Nephron progenitor cell (in vitro differentiated cells): ENCODE data around the gene BRAF.

Source experiments
- DNase-seq: peaks from one replicate; pipeline ENCODE4 v3.0.0; 2021
- H3K27ac Mint-ChIP-seq: 2 replicates; pipeline ENCODE4 v1.8.0; 2021; ENCODE audit warnings: mild to moderate bottlenecking, moderate library complexity, mixed read lengths
- H3K27me3 Mint-ChIP-seq: 2 replicates; pipeline ENCODE4 v1.8.0; 2021; ENCODE audit warnings: mild to moderate bottlenecking, low read depth, mixed read lengths; ENCODE audit not compliant: poor library complexity
- H3K36me3 Mint-ChIP-seq: 2 replicates; pipeline ENCODE4 v1.8.0; 2021; ENCODE audit warnings: low read depth, mixed read lengths
- H3K4me1 Mint-ChIP-seq: 2 replicates; pipeline ENCODE4 v1.8.0; 2021; ENCODE audit warnings: mixed read lengths
- H3K4me3 Mint-ChIP-seq: 2 replicates; pipeline ENCODE4 v1.8.0; 2021; ENCODE audit warnings: mild to moderate bottlenecking, moderate library complexity, mixed read lengths
- H3K9me3 Mint-ChIP-seq: 2 replicates; pipeline ENCODE4 v1.8.0; 2021; ENCODE audit warnings: mild to moderate bottlenecking, moderate library complexity, mixed read lengths
- CTCF ChIP-seq: fragments of 200-600 bp; sonication (generic); IDR thresholded peaks from 2 replicates; pipeline ENCODE4 v1.5.0; 2021; ENCODE audit warnings: antibody characterized with exemption

The BRAF gene

GRCh38 chr7:140698477-140698876 lies 226.3 kb downstream of the BRAF start:
- H3K4me3 Mint-ChIP-seq = peak overlapping the region; percentile 98
- no peak for TF ChIP-seq CTCF
- H3K9me3 Mint-ChIP-seq = no peaks in the 10 kb centered on the region
- H3K36me3 Mint-ChIP-seq = peaks cover 38% of the 10 kb centered on the region
- H3K4me1 Mint-ChIP-seq = peaks cover 39% of the 10 kb centered on the region
- no peak for DNase-seq
- peaks cover 6% of the 10 kb centered on the region for H3K27me3 Mint-ChIP-seq
- H3K27ac Mint-ChIP-seq = no peak overlapping the region

GRCh38 chr7:140697447-140698143 lies 227.1 kb downstream of the BRAF start:
- no peaks in the 10 kb centered on the region for H3K9me3 Mint-ChIP-seq
- peak overlapping the region; percentile 98 for H3K4me3 Mint-ChIP-seq
- H3K27me3 Mint-ChIP-seq = peaks cover 6% of the 10 kb centered on the region
- no peak for DNase-seq
- no peak for TF ChIP-seq CTCF
- peaks cover 30% of the 10 kb centered on the region for H3K36me3 Mint-ChIP-seq
- H3K27ac Mint-ChIP-seq = no peak overlapping the region
- H3K4me1 Mint-ChIP-seq = peaks cover 39% of the 10 kb centered on the region

- DNase-seq = peak; percentile 75
- peaks cover 6% of the 10 kb centered on the region for H3K27me3 Mint-ChIP-seq
- TF ChIP-seq CTCF = no peak
- peak within 1 kb of the TSS; percentile 99 for H3K27ac Mint-ChIP-seq
- no peaks in the 10 kb centered on the region for H3K9me3 Mint-ChIP-seq
- peaks cover 39% of the 10 kb centered on the region for H3K4me1 Mint-ChIP-seq
- peak within 1 kb of the TSS; percentile 98 for H3K4me3 Mint-ChIP-seq
- peaks cover 31% of the 10 kb centered on the region for H3K36me3 Mint-ChIP-seq
These were observed 227.9 kb downstream of the BRAF start, which contains the start of gene NDUFB2 for GRCh38 chr7:140696680-140697446. TSS of gene NDUFB2 (plus strand) at chr7:140696708. CDS start at chr7:140696745, 37 bp downstream.

GRCh38 chr7:140696024-140696679 lies 228.6 kb downstream of the BRAF start:
- Mint-ChIP-seq H3K27ac (peak overlapping the region; percentile 99), H3K9me3 (no peaks in the 10 kb centered on the region), H3K27me3 (peaks cover 6% of the 10 kb centered on the region), H3K4me3 (peak overlapping the region; percentile 98), H3K36me3 (peaks cover 29% of the 10 kb centered on the region), H3K4me1 (peaks cover 39% of the 10 kb centered on the region)
- DNase-seq = peak; percentile 98
- TF ChIP-seq CTCF = no peak

GRCh38 chr7:140695381-140695780 lies 229.3 kb downstream of the BRAF start:
- peaks cover 6% of the 10 kb centered on the region for H3K27me3 Mint-ChIP-seq
- peaks cover 44% of the 10 kb centered on the region for H3K4me1 Mint-ChIP-seq
- no peak overlapping the region for H3K27ac Mint-ChIP-seq
- peaks cover 23% of the 10 kb centered on the region for H3K36me3 Mint-ChIP-seq
- no peaks in the 10 kb centered on the region for H3K9me3 Mint-ChIP-seq
- TF ChIP-seq CTCF = no peak
- H3K4me3 Mint-ChIP-seq = no peak overlapping the region
- no peak for DNase-seq
